CD4-positive, alpha-beta T cell treated with Interleukin-6 at 100 ng/mL for 8 hours (primary cell): Measurements from ENCODE around the gene BRD9.
"Not testable (repeated sequence)": the region's sequence is repeated elsewhere in the genome, so short reads cannot be mapped to it uniquely, and the experiment has no call there.

ENCODE experiments used
- DNase-seq: peaks from one replicate; pipeline ENCODE4 v3.0.0-alpha.2; 2020; ENCODE audit warnings: mixed read lengths, low spot score

BRD9 gene

GRCh38 chr5:922436-923280, 30.1 kb upstream of the BRD9 start:
- no peak for DNase-seq

GRCh38 chr5:921456-922435, 29.1 kb upstream of the BRD9 start:
- DNase-seq, result no peak

GRCh38 chr5:920321-920720, 27.7 kb upstream of the BRD9 start:
- DNase-seq, result no peak

DNA sequence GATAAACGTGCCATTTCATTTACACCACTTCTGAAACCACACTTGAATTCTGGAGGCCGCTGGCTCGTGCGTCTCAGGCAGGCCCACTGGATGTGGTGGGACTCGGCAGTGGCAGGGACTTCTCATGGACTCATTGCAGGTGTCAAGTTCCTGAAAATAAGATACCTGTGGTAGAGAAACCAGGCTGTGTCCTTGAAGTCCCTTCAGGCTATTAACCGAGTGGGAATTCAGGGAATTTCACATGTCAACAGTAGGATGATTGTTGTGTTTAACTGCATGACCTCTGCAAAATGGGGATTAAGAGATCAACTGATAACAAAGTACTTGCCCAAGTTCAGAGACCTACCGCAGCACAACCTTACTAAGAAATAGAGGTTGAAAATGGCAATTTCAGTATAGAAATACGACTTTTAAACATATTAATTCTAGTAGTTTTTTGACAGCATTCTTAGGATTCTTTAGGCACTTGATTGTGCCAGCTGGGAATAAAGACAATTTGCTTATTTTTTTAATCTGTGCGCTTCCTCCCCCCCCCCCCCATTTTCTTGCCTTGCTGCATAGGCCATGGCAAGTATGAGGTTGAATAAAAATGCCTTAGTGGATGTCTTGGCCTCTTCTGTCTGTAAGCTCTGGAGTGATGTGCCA, 26.9 kb upstream of the BRD9 start:
- no peak for DNase-seq

- not testable (repeated sequence) for DNase-seq
Observed at GRCh38 chr5:918717-919116, 26.1 kb upstream of the BRD9 start.

DNA sequence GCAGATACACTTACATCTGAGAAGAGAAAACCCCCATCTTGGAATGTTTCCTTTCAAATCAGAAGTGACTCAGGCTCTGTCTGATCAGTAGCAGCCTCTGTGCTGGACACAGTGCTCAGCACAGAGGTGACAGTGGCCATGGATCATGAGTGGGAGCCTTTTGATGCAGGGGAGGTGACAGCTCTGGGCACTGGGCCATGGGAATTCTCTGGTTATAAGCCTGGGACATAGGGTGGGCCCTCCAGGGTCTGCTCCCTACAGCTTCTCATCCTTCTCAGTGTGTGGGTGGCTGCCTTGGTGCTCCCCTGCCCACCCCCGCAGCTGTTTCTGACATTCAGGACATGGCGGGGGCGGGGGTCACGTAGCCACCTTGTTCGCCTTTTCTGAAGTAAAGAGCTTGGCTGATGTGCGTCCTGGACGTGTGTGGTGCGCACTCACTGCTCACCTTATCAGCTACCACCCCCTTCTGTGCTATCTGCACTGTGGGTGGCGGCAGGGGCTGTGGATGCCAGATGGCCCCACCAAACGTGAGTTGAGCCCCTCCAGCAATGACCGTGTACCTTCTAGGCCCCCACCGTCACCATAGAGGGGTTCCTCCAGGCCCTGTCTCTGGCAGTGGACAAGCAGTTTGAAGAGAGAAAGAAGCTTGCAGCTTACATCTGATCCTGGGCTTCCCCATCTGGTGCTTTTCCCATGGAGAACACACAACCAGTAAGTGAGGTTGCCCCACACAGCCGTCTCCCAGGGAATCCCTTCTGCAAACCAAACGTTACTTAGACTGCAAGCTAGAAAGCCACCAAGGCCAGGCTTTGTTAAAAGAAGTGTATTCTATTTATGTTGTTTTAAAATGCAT, 24.1 kb upstream of the BRD9 start:
- DNase-seq, result no peak

- DNase-seq, result no peak
Observed at GRCh38 chr5:915946-916345, 23.3 kb upstream of the BRD9 start.

DNA sequence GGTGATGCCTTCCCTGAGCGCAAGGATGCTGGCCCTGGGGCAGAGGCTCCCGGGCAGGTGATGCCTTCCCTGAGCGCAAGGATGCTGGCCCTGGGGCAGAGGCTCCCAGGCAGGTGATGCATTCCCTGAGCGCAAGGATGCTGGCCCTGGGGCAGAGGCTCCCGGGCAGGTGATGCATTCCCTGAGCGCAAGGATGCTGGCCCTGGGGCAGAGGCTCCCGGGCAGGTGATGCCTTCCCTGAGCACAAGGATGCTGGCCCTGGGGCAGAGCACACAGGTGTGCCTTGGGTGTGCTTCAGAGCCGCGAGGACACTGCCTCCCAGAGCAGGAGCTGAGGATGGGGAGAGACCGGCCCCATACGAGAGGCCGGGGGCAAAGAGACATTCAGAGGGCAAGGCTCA, 22.7 kb upstream of the BRD9 start:
- DNase-seq, result not testable (repeated sequence)

GRCh38 chr5:914612-915011, 22.0 kb upstream of the BRD9 start:
- no peak for DNase-seq

GRCh38 chr5:914174-914573, 21.6 kb upstream of the BRD9 start:
- no peak for DNase-seq

GRCh38 chr5:912280-913091, 19.9 kb upstream of the BRD9 start:
- DNase-seq, result peak; percentile 67

DNA sequence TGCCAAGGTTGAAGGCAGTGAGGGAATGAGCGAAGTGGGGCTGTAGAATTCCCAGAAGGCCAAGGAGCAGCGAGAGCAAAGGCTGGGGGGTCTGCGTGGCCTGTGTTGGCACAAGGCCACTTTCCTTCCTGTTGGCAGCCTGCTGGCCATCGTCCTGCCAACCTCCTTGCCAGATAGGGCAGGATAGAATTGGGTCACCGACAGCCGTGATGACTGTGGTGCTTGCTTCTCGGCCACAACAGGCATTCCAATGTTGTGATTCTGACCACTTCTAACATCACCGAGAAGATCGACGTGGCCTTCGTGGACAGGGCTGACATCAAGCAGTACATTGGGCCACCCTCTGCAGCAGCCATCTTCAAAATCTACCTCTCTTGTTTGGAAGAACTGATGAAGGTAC, 19.0 kb upstream of the BRD9 start:
- no peak for DNase-seq

DNA sequence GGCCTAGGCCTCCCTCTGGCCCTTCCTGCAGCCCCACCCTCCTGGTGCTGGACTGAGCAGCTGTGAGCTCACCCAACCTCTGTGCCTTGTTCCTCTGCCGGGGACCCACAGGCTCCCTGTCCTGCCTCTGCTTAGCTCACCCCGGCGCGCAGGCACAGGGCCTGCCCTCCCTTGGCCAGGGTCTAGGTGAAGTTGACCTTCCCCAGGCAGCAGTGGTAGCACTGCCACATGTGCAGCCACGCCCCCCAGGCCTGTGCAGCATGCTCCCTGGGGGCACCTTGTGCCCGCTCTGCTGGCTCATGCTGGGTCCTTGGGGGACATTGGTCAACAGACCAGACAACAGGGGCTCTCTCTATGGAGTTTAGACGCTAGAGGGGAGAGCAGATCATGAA, 18.2 kb upstream of the BRD9 start:
- no peak for DNase-seq

- no peak for DNase-seq
Observed at GRCh38 chr5:909994-910768, 17.6 kb upstream of the BRD9 start.

DNA sequence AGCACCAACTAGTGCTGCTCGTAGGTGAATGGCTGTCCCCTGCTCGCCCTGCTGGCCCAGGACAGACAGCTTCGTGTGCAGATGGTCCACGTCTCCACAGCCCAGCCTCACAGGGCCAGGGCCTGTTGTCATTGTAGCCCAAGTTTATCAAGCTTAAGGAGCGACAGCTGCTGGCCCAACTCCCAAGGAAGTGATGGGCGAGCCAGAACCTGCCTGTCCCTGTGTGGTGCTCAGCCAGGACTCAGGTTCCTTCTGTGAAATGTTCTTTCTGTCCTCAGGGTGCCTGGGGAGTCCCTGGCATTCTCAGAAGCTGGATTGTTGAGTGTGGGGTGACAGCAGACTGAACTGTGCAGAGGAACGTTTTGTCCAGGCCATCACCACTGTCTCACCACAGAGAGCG, 16.5 kb upstream of the BRD9 start:
- DNase-seq, result no peak

DNA sequence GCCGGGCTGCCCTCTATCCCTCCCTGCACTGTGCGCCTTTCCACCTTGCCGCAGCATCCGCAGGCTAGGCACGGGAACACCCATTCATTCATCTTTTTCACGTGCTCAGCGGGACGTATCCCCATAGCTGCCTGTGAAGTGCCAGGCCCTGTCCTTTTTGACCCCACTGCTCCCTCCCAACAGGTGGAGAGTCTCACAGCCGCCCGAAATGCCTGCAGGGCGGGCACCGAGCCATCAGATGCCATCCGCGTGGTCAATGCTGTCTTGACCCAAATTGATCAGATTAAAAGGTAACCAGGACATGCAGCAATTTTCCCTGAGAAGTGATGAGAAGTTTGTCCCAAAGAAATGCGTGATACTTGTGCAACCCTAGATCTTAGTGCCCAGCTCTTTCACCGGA, 15.6 kb upstream of the BRD9 start:
- DNase-seq, result no peak

- no peak for DNase-seq
Observed at GRCh38 chr5:907366-907910, 14.8 kb upstream of the BRD9 start.

- no peak for DNase-seq
Observed at GRCh38 chr5:905139-905642, 12.6 kb upstream of the BRD9 start.

DNA sequence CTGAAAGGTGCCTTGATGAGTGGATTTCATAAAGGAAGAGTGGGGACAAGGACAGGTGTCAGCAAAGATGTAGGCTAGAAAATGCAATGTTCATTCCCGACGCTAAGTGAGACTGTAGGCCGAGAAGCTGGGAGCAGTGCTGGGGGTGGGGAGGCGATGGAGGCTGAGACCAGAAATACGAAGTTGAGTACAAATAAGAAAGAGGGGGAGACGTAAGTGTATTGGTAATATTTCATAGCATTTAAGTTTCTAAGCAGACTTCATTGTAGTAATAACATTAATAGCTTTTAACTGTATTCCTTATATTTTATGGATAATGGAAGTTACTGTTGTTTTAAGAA, 11.1 kb upstream of the BRD9 start:
- no peak for DNase-seq
